Lung (tissue), 12 donors: ENCODE data around the gene ZNF750. TPM values are rescaled to one million over a fixed set of nuclear protein-coding genes. Genes with fewer than 3 reads are reported as not detected.
A peak's percentile ranks its signal among the peaks of the same experiment; 100 is the strongest.

Source experiments
- ATAC-seq: fragments of 200-7000 bp; cut with Tn5 transposase; one replicate; pipeline ENCODE4 v1.9.1; 2020; ENCODE audit warnings: moderate number of reproducible peaks; ENCODE audit not compliant: insufficient read depth, low FRiP score
- DNase-seq, 3 donors: peaks; one replicate each; pipeline ENCODE4 v3.0.0-alpha.2; 2013 to 2017
- H3K27ac ChIP-seq, 2 donors: one replicate each; pipeline ENCODE4 v1.5.1; 2013; ENCODE audit warnings: mild to moderate bottlenecking in 2 of 2, moderate library complexity in 2 of 2, control low read depth in 1 of 2, inconsistent platforms in 1 of 2, low read depth in 1 of 2, low read length in 1 of 2
- H3K27me3 ChIP-seq, 3 donors: one replicate each; pipeline ENCODE4 v1.5.1; 2013; ENCODE audit warnings: low read length in 2 of 3; ENCODE audit not compliant: control insufficient read depth in 3 of 3, insufficient read depth in 3 of 3
- H3K36me3 ChIP-seq, 4 donors: one replicate each; pipeline ENCODE4 v1.5.1; 2013; ENCODE audit warnings: low read length in 4 of 4, mild to moderate bottlenecking in 1 of 4, moderate library complexity in 1 of 4; ENCODE audit not compliant: control insufficient read depth in 4 of 4, insufficient read depth in 4 of 4
- H3K4me1 ChIP-seq, 5 donors: one replicate each; pipeline ENCODE4 v1.5.1; 2013; ENCODE audit warnings: low read length in 5 of 5, mild to moderate bottlenecking in 2 of 5, moderate library complexity in 1 of 5; ENCODE audit not compliant: control insufficient read depth in 5 of 5, insufficient read depth in 5 of 5
- H3K4me3 ChIP-seq: one replicate; pipeline ENCODE4 v1.5.1; 2013; ENCODE audit warnings: mild to moderate bottlenecking, control low read depth, moderate library complexity
- H3K9ac ChIP-seq, 2 donors: one replicate each; pipeline ENCODE4 v1.5.1; 2013; ENCODE audit warnings: low read length in 2 of 2, control low read depth in 1 of 2; ENCODE audit not compliant: insufficient read depth in 1 of 2
- H3K9me3 ChIP-seq, 4 donors: one replicate each; pipeline ENCODE4 v1.5.1; 2013; ENCODE audit warnings: low read length in 3 of 4, mild to moderate bottlenecking in 1 of 4, moderate library complexity in 1 of 4; ENCODE audit not compliant: control insufficient read depth in 4 of 4, insufficient read depth in 3 of 4
- CTCF ChIP-seq: IDR thresholded peaks from 2 replicates; pipeline ENCODE4 v1.5.1; 2012; ENCODE audit warnings: mild to moderate bottlenecking; ENCODE audit errors: control extremely low read depth, extremely low read depth
- WGBS, 2 donors: extraction: QIAGEN DNeasy Blood & Tissue Kit; methylation state at CpG; one replicate each; pipeline ENCODE4 v1.1.7; 2013; 5-methylcytosine and 5-hydroxymethylcytosine counted together
- polyA plus RNA-seq, 2 donors: library from polyadenylated mRNA; stranded (reverse); fragments of 200-250 nt; gene quantifications; one replicate each; pipeline ENCODE4 v1.2.1, GENCODE V29; 2013
- total RNA-seq, 2 donors: library from RNA; depleted of rRNA in 1 of 2; stranded (reverse); fragments of >200 nt in 1 of 2; gene quantifications; one replicate each; pipeline ENCODE4 v1.2.1, GENCODE V29; 2014 to 2021
- donor health status: control.
- donor health status: control.
- donor health status: Bipolar disorder and iron deficiency.
- donor health status: healthy.
- donor health status: DM: yes; HTN: yes; CAD: no.

ZNF750 gene
- total and polyA plus RNA-seq, 4 donors: 1.3 to 4.4 (median 1.9) TPM

- H3K9ac ChIP-seq: no peak overlapping the region
- no peaks in the 10 kb centered on the region for H3K36me3 ChIP-seq
- no peak overlapping the region for H3K4me3 ChIP-seq
- TF ChIP-seq CTCF: no peak
- DNase-seq (peak in 1 of 3 donors; percentile 10), ATAC-seq (no peak)
- peaks cover 0 to 31% (median 12%) of the 10 kb centered on the region in 5 donors for H3K4me1 ChIP-seq
- no peak overlapping the region for H3K27ac ChIP-seq
- no peaks in the 10 kb centered on the region for H3K27me3 ChIP-seq
- H3K9me3 ChIP-seq: no peaks in the 10 kb centered on the region
- WGBS, 2 donors: 90 to 92% methylated on average over 25 of the region's 25 CpGs
Observed at GRCh38 chr17:82862737-82863382, 23.0 kb upstream of the ZNF750 start.

- Histone ChIP-seq H3K4me1 (peaks cover 0 to 30% (median 11%) of the 10 kb centered on the region in 5 donors), H3K9me3 (no peaks in the 10 kb centered on the region), H3K27me3 (no peaks in the 10 kb centered on the region), H3K9ac (no peak overlapping the region), H3K27ac (no peak overlapping the region), H3K36me3 (no peaks in the 10 kb centered on the region), H3K4me3 (no peak overlapping the region)
- ATAC-seq: no peak
- WGBS, 2 donors: 96 to 99% methylated on average over 8 of the region's 8 CpGs
- no peak for DNase-seq
- no peak for TF ChIP-seq CTCF
Observed at GRCh38 chr17:82862191-82862590, 22.4 kb upstream of the ZNF750 start.

- no peak for TF ChIP-seq CTCF
- H3K9ac ChIP-seq: no peak overlapping the region
- H3K27me3 ChIP-seq: no peaks in the 10 kb centered on the region
- no peaks in the 10 kb centered on the region for H3K9me3 ChIP-seq
- peaks cover 0 to 23% (median 11%) of the 10 kb centered on the region in 5 donors for H3K4me1 ChIP-seq
- H3K4me3 ChIP-seq: no peak overlapping the region
- DNase-seq (peak in 1 of 3 donors; percentile 4), ATAC-seq (no peak)
- H3K27ac ChIP-seq: no peak overlapping the region
- H3K36me3 ChIP-seq: no peaks in the 10 kb centered on the region
- 98% methylated on average over 12 of the region's 12 CpGs for WGBS, 2 donors
Observed at GRCh38 chr17:82861393-82861775, 21.6 kb upstream of the ZNF750 start.
